ENCODE results near the gene ATRN. TPM values are rescaled to one million over a fixed set of nuclear protein-coding genes. Genes with fewer than 3 reads are reported as not detected.

The ATRN gene
- total and polyA plus RNA-seq, 2 experiments from 2014 or later, result 14.7 to 71.1 TPM

- Histone ChIP-seq H3K4me1 (ENCODE audit: insufficient read depth) (no peaks in the 10 kb centered on the region), H4K20me1 (ENCODE audit: insufficient read depth, poor library complexity, severe bottlenecking) (no peaks in the 10 kb centered on the region), H3K9me3 (ENCODE audit: low read depth) (no peaks in the 10 kb centered on the region), H3K27ac (no peak overlapping the region), H3K4me3 (no peak overlapping the region), H3K9me2 (replicated peaks; ENCODE audit: insufficient read depth) (no peaks in the 10 kb centered on the region), H3K4me2 (no peak overlapping the region), H3K79me2 (no peaks in the 10 kb centered on the region), H3K36me3 (replicated peaks; ENCODE audit: insufficient read depth, low read depth) (no peaks in the 10 kb centered on the region), H3K27me3 (no peaks in the 10 kb centered on the region), H2AFZ (no peak overlapping the region)
- no peak for DNase-seq (ENCODE audit: low spot score)
- TF ChIP-seq CTCF (IDR thresholded peaks at IDR 0.05; ENCODE audit: poor library complexity) (no peak), EZH2phosphoT487 (IDR thresholded peaks at IDR 0.05; ENCODE audit: low read depth, severe bottlenecking, unreplicated experiment) (no peak), EZH2 (IDR thresholded peaks at IDR 0.05; ENCODE audit: borderline replicate concordance) (no peak)
These were observed 105.5 kb downstream of the ATRN start for GRCh38 chr20:3576363-3576762.

GRCh38 chr20:3577366-3577765 is 106.5 kb downstream of the ATRN start:
- Histone ChIP-seq H3K36me3 (replicated peaks; ENCODE audit: insufficient read depth, low read depth) (no peaks in the 10 kb centered on the region), H3K27me3 (no peaks in the 10 kb centered on the region)
- 96% methylated on average over 1 of the region's 1 CpG for whole genome bisulfite sequencing (ENCODE audit: low lambda C conversion rate, missing lambda C conversion rate)

GRCh38 chr20:3580412-3580811 is 109.6 kb downstream of the ATRN start:
- DNase-seq (ENCODE audit: low spot score), result no peak
- no peaks in the 10 kb centered on the region for H4K20me1 ChIP-seq (ENCODE audit: insufficient read depth, poor library complexity, severe bottlenecking)
- no peaks in the 10 kb centered on the region for H3K4me1 ChIP-seq (ENCODE audit: insufficient read depth)
- no peaks in the 10 kb centered on the region for H3K27me3 ChIP-seq
- no peaks in the 10 kb centered on the region for H3K9me3 ChIP-seq (ENCODE audit: low read depth)
- TF ChIP-seq CTCF (IDR thresholded peaks at IDR 0.05; ENCODE audit: poor library complexity) (no peak), EZH2 (IDR thresholded peaks at IDR 0.05; ENCODE audit: borderline replicate concordance) (no peak), EZH2phosphoT487 (IDR thresholded peaks at IDR 0.05; ENCODE audit: low read depth, severe bottlenecking, unreplicated experiment) (no peak)
- no peak overlapping the region for H3K4me3 ChIP-seq
- H3K9me2 ChIP-seq (replicated peaks; ENCODE audit: insufficient read depth), result no peaks in the 10 kb centered on the region
- H2AFZ ChIP-seq, result no peak overlapping the region
- H3K36me3 ChIP-seq (replicated peaks; ENCODE audit: insufficient read depth, low read depth), result no peaks in the 10 kb centered on the region
- no peak overlapping the region for H3K27ac ChIP-seq
- no peaks in the 10 kb centered on the region for H3K79me2 ChIP-seq
- no peak overlapping the region for H3K4me2 ChIP-seq
- WGBS (ENCODE audit: low lambda C conversion rate, missing lambda C conversion rate), result 85% methylated on average over 3 of the region's 3 CpGs

More at GRCh38 chr20:3577366-3577765, 106.5 kb downstream of the ATRN start:
- no peaks in the 10 kb centered on the region for H3K4me1 ChIP-seq (ENCODE audit: insufficient read depth)
- no peak for DNase-seq (ENCODE audit: low spot score)
- H3K4me2 ChIP-seq, result no peak overlapping the region
- no peaks in the 10 kb centered on the region for H3K79me2 ChIP-seq
- no peak overlapping the region for H3K27ac ChIP-seq
- no peak overlapping the region for H2AFZ ChIP-seq
- TF ChIP-seq CTCF (IDR thresholded peaks at IDR 0.05; ENCODE audit: poor library complexity) (no peak), EZH2phosphoT487 (IDR thresholded peaks at IDR 0.05; ENCODE audit: low read depth, severe bottlenecking, unreplicated experiment) (no peak)
- no peaks in the 10 kb centered on the region for H3K9me3 ChIP-seq (ENCODE audit: low read depth)
- no peaks in the 10 kb centered on the region for H3K9me2 ChIP-seq (replicated peaks; ENCODE audit: insufficient read depth)
- H4K20me1 ChIP-seq (ENCODE audit: insufficient read depth, poor library complexity, severe bottlenecking), result no peaks in the 10 kb centered on the region
- H3K4me3 ChIP-seq, result no peak overlapping the region

- Histone ChIP-seq H3K4me1 (ENCODE audit: insufficient read depth) (no peaks in the 10 kb centered on the region), H3K9me2 (replicated peaks; ENCODE audit: insufficient read depth) (no peaks in the 10 kb centered on the region), H4K20me1 (ENCODE audit: insufficient read depth, poor library complexity, severe bottlenecking) (no peaks in the 10 kb centered on the region), H3K9me3 (ENCODE audit: low read depth) (no peaks in the 10 kb centered on the region), H2AFZ (no peak overlapping the region), H3K4me3 (no peak overlapping the region), H3K36me3 (replicated peaks; ENCODE audit: insufficient read depth, low read depth) (peaks cover 9% of the 10 kb centered on the region), H3K79me2 (no peaks in the 10 kb centered on the region), H3K27me3 (no peaks in the 10 kb centered on the region), H3K27ac (no peak overlapping the region), H3K4me2 (no peak overlapping the region)
- TF ChIP-seq EZH2 (IDR thresholded peaks at IDR 0.05; ENCODE audit: borderline replicate concordance) (no peak), EZH2phosphoT487 (IDR thresholded peaks at IDR 0.05; ENCODE audit: low read depth, severe bottlenecking, unreplicated experiment) (no peak), CTCF (IDR thresholded peaks at IDR 0.05; ENCODE audit: poor library complexity) (no peak)
- DNase-seq (ENCODE audit: low spot score), result no peak
- WGBS (ENCODE audit: low lambda C conversion rate, missing lambda C conversion rate), result 100% methylated on average over 7 of the region's 7 CpGs
These were observed 112.9 kb downstream of the ATRN start for GRCh38 chr20:3583765-3584164.

All from hepatocyte (in vitro differentiated cells).